Measurements from ENCODE around the gene B4GALT3.

DNA sequence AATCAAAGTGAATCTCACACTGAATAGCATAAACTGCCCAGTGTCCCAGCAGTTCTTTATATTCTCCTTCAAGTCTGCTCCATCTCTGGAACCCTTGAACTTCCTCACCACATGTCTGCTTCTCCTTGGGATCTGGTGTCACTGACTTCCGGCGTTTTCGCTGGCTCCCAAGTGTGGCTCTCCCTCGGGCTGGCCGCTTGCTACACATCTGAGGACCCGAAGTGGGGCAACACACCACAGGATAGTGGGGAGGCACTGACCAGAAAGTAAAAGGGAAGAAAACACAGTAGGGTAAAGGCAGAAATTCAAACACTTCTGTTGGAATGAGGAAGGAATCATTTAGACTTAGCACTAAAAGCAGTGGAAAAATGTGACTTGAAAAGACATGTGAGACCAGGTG is 54.3 kb downstream of the B4GALT3 start:
- TF ChIP-seq, protein P1, sequence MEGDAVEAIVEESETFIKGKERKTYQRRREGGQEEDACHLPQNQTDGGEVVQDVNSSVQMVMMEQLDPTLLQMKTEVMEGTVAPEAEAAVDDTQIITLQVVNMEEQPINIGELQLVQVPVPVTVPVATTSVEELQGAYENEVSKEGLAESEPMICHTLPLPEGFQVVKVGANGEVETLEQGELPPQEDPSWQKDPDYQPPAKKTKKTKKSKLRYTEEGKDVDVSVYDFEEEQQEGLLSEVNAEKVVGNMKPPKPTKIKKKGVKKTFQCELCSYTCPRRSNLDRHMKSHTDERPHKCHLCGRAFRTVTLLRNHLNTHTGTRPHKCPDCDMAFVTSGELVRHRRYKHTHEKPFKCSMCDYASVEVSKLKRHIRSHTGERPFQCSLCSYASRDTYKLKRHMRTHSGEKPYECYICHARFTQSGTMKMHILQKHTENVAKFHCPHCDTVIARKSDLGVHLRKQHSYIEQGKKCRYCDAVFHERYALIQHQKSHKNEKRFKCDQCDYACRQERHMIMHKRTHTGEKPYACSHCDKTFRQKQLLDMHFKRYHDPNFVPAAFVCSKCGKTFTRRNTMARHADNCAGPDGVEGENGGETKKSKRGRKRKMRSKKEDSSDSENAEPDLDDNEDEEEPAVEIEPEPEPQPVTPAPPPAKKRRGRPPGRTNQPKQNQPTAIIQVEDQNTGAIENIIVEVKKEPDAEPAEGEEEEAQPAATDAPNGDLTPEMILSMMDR (IDR thresholded peaks at IDR 0.05): no peak
- no peak for TF ChIP-seq POLR2A (IDR thresholded peaks at IDR 0.05)
